ENCODE data around the gene DPH3.

DNA sequence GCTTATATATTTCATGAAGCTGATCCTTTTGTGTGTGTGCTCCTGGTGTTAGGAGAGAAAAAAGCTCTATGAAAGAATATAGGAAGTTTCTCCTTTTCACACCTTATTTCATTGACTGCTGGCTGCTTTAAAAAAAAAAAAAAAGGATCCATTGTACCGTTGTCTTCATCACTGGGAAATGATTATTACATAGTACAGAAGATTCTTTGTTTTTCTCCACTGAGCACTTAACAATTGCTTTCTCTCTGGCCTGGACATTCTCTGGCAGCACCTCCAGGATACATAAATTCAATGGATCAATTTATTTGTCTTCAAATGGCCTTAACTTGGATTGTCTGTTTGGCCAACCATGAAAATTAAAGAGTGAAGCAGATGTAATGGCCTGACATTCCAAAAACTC lies 37.2 kb downstream of the DPH3 start:
- TF ChIP-seq POLR2A (IDR thresholded peaks at IDR 0.05) (no peak), EP300 (IDR thresholded peaks at IDR 0.05) (no peak)
- TF ChIP-seq, protein P1, sequence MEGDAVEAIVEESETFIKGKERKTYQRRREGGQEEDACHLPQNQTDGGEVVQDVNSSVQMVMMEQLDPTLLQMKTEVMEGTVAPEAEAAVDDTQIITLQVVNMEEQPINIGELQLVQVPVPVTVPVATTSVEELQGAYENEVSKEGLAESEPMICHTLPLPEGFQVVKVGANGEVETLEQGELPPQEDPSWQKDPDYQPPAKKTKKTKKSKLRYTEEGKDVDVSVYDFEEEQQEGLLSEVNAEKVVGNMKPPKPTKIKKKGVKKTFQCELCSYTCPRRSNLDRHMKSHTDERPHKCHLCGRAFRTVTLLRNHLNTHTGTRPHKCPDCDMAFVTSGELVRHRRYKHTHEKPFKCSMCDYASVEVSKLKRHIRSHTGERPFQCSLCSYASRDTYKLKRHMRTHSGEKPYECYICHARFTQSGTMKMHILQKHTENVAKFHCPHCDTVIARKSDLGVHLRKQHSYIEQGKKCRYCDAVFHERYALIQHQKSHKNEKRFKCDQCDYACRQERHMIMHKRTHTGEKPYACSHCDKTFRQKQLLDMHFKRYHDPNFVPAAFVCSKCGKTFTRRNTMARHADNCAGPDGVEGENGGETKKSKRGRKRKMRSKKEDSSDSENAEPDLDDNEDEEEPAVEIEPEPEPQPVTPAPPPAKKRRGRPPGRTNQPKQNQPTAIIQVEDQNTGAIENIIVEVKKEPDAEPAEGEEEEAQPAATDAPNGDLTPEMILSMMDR (IDR thresholded peaks at IDR 0.05), result no peak

Data from ovary (tissue), 3 donors.